Activated B cell treated with CpG ODN at 0.5 μM for 24 hours (primary cell): Measurements from ENCODE around the gene ESPNL. TPM values are rescaled to one million over a fixed set of nuclear protein-coding genes. Genes with fewer than 3 reads are reported as not detected.

Experiments used
- ATAC-seq: fragments of 200-7000 bp; cut with Tn5 transposase; one replicate; pipeline ENCODE4 v1.10.0; 2021; ENCODE audit warnings: low read depth, mild to moderate bottlenecking, moderate library complexity
- CTCF ChIA-PET: fragments of 350-600 bp; sonication (Branson Sonifier 250); formaldehyde crosslinking; loops from one replicate; lab custom pipeline; 2021; ENCODE audit warnings: antibody characterized with exemption; lab: Charles Lee
- POLR2A ChIA-PET: fragments of 350-600 bp; sonication (Branson Sonifier 250); formaldehyde crosslinking; loops from one replicate; lab custom pipeline; 2021; ENCODE audit warnings: antibody characterized with exemption; lab: Charles Lee
- DNase-seq: peaks from one replicate; pipeline ENCODE4 v3.0.0; 2022
- H3K27ac Mint-ChIP-seq: one replicate; pipeline ENCODE4 v1.8.0; 2020; ENCODE audit warnings: mixed read lengths
- H3K27me3 Mint-ChIP-seq: one replicate; pipeline ENCODE4 v1.8.0; 2021; ENCODE audit warnings: mixed read lengths
- H3K36me3 Mint-ChIP-seq: one replicate; pipeline ENCODE4 v1.8.0; 2021; ENCODE audit warnings: low read depth, mixed read lengths
- H3K4me1 Mint-ChIP-seq: one replicate; pipeline ENCODE4 v1.8.0; 2021; ENCODE audit warnings: mixed read lengths
- H3K4me3 Mint-ChIP-seq: one replicate; pipeline ENCODE4 v1.8.0; 2020; ENCODE audit warnings: mild to moderate bottlenecking, mixed read lengths
- H3K9me3 Mint-ChIP-seq: one replicate; pipeline ENCODE4 v1.8.0; 2020; ENCODE audit warnings: mixed read lengths
- intact Hi-C: fragments of 100-400 bp; cut with micrococcal nuclease; formaldehyde crosslinking; loops from one replicate; pipeline ENCODE4 v1.15.1; 2024
- total RNA-seq: library from RNA; stranded (reverse); gene quantifications from 2 replicates; pipeline ENCODE4 v1.2.3, GENCODE V29; 2022
- TF ChIP-seq, protein P1 (sequence below): fragments of 200-600 bp; IDR thresholded peaks from one replicate; pipeline ENCODE4 v1.8.0; 2022; ENCODE audit warnings: antibody characterized with exemption, mild to moderate bottlenecking

ESPNL gene
- total RNA-seq, 1 donor from 2014 or later: 0.42 TPM

- CTCF ChIA-PET: no interaction called here
- ATAC-seq: no peak
- TF ChIP-seq, protein P1, sequence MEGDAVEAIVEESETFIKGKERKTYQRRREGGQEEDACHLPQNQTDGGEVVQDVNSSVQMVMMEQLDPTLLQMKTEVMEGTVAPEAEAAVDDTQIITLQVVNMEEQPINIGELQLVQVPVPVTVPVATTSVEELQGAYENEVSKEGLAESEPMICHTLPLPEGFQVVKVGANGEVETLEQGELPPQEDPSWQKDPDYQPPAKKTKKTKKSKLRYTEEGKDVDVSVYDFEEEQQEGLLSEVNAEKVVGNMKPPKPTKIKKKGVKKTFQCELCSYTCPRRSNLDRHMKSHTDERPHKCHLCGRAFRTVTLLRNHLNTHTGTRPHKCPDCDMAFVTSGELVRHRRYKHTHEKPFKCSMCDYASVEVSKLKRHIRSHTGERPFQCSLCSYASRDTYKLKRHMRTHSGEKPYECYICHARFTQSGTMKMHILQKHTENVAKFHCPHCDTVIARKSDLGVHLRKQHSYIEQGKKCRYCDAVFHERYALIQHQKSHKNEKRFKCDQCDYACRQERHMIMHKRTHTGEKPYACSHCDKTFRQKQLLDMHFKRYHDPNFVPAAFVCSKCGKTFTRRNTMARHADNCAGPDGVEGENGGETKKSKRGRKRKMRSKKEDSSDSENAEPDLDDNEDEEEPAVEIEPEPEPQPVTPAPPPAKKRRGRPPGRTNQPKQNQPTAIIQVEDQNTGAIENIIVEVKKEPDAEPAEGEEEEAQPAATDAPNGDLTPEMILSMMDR: no peak
- H3K4me1 Mint-ChIP-seq: no peaks in the 10 kb centered on the region
- POLR2A ChIA-PET: no interaction called here
- intact Hi-C loops: no loop called here
- H3K9me3 Mint-ChIP-seq: no peaks in the 10 kb centered on the region
- H3K4me3 Mint-ChIP-seq: no peak overlapping the region
- H3K36me3 Mint-ChIP-seq: no peaks in the 10 kb centered on the region
- H3K27me3 Mint-ChIP-seq: no peaks in the 10 kb centered on the region
- DNase-seq: no peak
- no peak overlapping the region for H3K27ac Mint-ChIP-seq
Observed at GRCh38 chr2:238131761-238132462, 31.8 kb downstream of the ESPNL start.

DNA sequence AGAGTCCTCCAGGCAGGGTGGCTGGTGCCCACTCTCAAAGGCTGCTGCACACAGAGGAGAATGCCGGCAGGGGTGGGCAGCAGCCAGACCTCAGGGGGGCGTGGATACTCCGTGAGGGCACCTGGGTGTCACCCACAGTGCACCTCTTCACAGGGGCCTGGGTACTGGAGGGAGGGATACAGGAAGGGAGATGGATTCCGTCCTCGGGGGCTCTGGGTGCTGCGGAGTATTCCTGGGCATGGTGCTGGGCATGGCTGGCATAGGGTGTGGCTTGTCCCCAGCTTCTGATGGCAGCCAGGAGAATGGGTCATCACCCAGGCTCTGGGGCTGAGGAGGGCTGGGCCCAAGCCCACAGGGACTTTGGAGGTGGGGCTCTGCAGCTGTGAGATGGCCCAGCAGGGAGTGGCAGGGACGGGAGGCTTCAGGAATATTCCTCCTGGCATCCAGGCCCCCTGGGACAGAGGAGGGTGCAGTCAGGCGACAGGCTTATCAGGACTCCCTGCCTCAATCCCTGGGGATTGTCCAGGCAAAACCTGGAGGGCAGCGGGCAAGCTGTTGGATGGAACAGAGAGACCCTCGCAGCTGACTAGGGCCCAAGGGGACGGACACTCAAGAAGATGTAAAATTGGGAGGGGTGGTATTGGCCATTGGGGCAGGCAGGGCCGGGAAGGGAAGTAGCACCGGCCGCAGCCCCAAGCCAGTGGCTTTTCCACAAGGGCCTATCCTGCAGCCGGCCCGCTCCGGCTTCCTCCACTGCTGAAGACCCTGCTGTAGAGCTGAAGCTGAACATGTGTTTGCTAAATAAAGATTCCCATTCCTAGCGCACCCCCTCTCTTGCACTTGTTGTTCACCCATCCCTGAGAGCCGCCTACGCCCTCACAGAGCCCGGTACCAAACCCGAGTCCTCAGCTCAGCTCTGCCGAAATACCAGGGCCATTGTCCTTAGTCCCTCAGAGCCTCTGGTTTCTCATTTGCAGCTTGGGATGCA, 32.6 kb downstream of the ESPNL start:
- ChIA-PET CTCF (no interaction called here), POLR2A (no interaction called here)
- H3K4me1 Mint-ChIP-seq: no peaks in the 10 kb centered on the region
- intact Hi-C loops: no loop called here
- DNase-seq: no peak
- TF ChIP-seq, protein P1: no peak
- no peaks in the 10 kb centered on the region for H3K36me3 Mint-ChIP-seq
- no peaks in the 10 kb centered on the region for H3K9me3 Mint-ChIP-seq
- H3K27ac Mint-ChIP-seq: no peak overlapping the region
- no peak for ATAC-seq
- no peaks in the 10 kb centered on the region for H3K27me3 Mint-ChIP-seq
- no peak overlapping the region for H3K4me3 Mint-ChIP-seq

- ChIA-PET CTCF (no interaction called here), POLR2A (interaction anchor here (0.6 kb wide), 1 partner anchor 23 kb away, joined by 7 read pairs; no protein-coding TSS in a partner anchor)
- Mint-ChIP-seq H3K4me3 (no peak overlapping the region), H3K27me3 (no peaks in the 10 kb centered on the region), H3K36me3 (no peaks in the 10 kb centered on the region), H3K27ac (no peak overlapping the region), H3K9me3 (no peaks in the 10 kb centered on the region), H3K4me1 (peaks cover 8% of the 10 kb centered on the region)
- ATAC-seq (no peak), DNase-seq (no peak)
- intact Hi-C loops: no loop called here
- TF ChIP-seq, protein P1: no peak
Observed at GRCh38 chr2:238133499-238134392, 33.6 kb downstream of the ESPNL start.

DNA sequence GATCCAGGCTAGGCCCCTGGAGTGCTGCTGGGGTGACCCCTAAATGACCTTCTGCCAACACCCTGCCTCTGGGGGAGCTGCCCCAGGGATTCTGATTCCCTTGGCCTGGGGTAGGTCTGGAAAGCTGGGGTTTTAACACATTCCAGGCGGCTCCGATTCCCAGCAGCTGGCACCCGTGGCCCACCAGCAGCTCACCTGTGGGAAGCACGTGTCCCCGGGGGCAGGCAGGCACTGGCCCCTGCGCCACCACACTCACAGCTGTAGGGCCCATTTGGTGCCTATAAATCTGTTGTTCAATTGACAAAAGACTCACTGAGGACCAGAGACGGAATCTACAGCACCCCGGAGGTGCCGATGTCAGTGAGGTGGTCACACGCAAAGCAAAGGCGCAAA, 34.2 kb downstream of the ESPNL start:
- ChIA-PET CTCF (no interaction called here), POLR2A (no interaction called here)
- Mint-ChIP-seq H3K4me1 (peaks cover 8% of the 10 kb centered on the region), H3K36me3 (no peaks in the 10 kb centered on the region), H3K27me3 (no peaks in the 10 kb centered on the region), H3K4me3 (no peak overlapping the region), H3K9me3 (no peaks in the 10 kb centered on the region), H3K27ac (no peak overlapping the region)
- ATAC-seq: no peak
- TF ChIP-seq, protein P1: no peak
- no peak for DNase-seq
- intact Hi-C loops: no loop called here
